Right atrium auricular region (tissue), 2 donors: Measurements from ENCODE around the gene CEP72. TPM values are rescaled to one million over a fixed set of nuclear protein-coding genes. Genes with fewer than 3 reads are reported as not detected.

Source experiments
- DNase-seq: peaks from one replicate; pipeline ENCODE4 v3.0.0-alpha.2; 2019; ENCODE audit warnings: low spot score
- H3K27ac ChIP-seq, 2 donors: fragments of 200-600 bp; sonication (generic); 1 replicate in 1 of 2; 2 replicates in 1 of 2; pipeline ENCODE4 v1.5.1; 2016 to 2019
- H3K27me3 ChIP-seq, 2 donors: fragments of 200-600 bp; sonication (generic); one replicate each; pipeline versions ENCODE4 v1.5.1 to v1.6.0; 2017 to 2019
- H3K36me3 ChIP-seq: fragments of 200-600 bp; sonication (generic); one replicate; pipeline ENCODE4 v1.5.1; 2016
- H3K4me1 ChIP-seq, 2 donors: fragments of 200-600 bp; sonication (generic); one replicate each; pipeline versions ENCODE4 v1.5.1 to v1.6.0; 2017 to 2019
- H3K4me3 ChIP-seq, 2 donors: fragments of 200-600 bp; sonication (generic); 1 replicate in 1 of 2; 2 replicates in 1 of 2; pipeline ENCODE4 v1.5.1; 2017 to 2019; ENCODE audit warnings: mild to moderate bottlenecking in 1 of 2, moderate library complexity in 1 of 2
- H3K9me3 ChIP-seq, 2 donors: fragments of 200-600 bp; sonication (generic); one replicate each; pipeline ENCODE4 v1.5.1; 2019
- total RNA-seq, 2 donors: library from RNA; depleted of rRNA; stranded (reverse); fragments of >200 nt; gene quantifications; one replicate each; pipeline ENCODE4 v1.1.0, GENCODE V29; 2016
- TF ChIP-seq, protein P1 (sequence below), 2 donors: fragments of 200-600 bp; sonication (generic); IDR thresholded peaks; one replicate each; pipeline ENCODE4 v1.5.1; 2019; ENCODE audit warnings: antibody characterized with exemption in 2 of 2

CEP72 gene
- total RNA-seq, 2 donors from 2014 or later = 0.41 to 1.0 TPM

DNA sequence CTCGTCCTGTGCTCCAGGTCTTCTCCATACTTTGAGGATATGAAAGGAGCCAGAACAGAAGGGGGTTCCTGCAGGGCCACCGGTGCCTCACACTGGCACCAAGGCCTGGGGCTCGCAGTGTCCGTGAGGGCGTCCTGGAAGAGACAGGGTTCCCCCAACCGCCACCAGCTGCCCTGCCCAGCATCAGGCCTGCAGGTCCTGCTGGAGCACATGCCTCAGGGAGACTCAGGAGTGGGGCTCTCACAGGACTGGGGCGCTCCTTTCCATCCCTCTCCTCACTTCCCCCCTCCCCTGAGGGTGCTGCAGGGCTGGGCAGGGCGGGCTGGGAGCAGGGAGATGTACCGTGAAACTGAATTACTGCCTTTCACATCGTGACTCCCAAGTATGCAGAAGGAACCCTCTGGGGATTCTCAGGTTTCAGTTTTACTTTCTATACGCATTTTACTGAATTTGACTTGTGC, 31.7 kb downstream of the CEP72 start:
- TF ChIP-seq, protein P1, sequence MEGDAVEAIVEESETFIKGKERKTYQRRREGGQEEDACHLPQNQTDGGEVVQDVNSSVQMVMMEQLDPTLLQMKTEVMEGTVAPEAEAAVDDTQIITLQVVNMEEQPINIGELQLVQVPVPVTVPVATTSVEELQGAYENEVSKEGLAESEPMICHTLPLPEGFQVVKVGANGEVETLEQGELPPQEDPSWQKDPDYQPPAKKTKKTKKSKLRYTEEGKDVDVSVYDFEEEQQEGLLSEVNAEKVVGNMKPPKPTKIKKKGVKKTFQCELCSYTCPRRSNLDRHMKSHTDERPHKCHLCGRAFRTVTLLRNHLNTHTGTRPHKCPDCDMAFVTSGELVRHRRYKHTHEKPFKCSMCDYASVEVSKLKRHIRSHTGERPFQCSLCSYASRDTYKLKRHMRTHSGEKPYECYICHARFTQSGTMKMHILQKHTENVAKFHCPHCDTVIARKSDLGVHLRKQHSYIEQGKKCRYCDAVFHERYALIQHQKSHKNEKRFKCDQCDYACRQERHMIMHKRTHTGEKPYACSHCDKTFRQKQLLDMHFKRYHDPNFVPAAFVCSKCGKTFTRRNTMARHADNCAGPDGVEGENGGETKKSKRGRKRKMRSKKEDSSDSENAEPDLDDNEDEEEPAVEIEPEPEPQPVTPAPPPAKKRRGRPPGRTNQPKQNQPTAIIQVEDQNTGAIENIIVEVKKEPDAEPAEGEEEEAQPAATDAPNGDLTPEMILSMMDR (IDR thresholded peaks at IDR 0.05) = no peak
- Histone ChIP-seq H3K4me3 (no peak overlapping the region), H3K27me3 (no peaks in the 10 kb centered on the region), H3K36me3 (no peaks in the 10 kb centered on the region), H3K4me1 (no peaks in the 10 kb centered on the region), H3K9me3 (no peaks in the 10 kb centered on the region), H3K27ac (no peak overlapping the region)
- DNase-seq = no peak

DNA sequence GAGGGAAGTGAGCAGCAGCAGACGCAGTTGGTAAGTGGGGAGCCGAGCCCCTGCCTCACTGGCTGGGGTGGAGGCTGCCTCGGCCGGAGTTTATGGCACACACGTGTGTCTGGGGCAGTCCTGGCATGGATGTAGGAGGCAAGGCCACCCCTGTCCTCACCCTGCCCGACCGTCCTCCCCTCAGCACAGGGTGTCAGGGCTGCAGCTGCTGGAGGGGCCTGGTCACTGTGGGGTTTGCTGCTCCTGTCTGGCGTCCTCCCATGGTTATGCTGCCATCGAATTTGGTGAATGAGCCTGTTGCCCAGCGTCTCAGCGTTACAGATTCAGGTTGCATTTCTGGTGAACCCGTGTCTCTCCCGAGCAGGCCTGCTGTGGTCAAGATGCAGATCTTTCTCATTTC, 32.4 kb downstream of the CEP72 start:
- Histone ChIP-seq H3K4me1 (no peaks in the 10 kb centered on the region), H3K4me3 (no peak overlapping the region), H3K27ac (no peak overlapping the region), H3K27me3 (no peaks in the 10 kb centered on the region), H3K36me3 (no peaks in the 10 kb centered on the region), H3K9me3 (no peaks in the 10 kb centered on the region)
- TF ChIP-seq, protein P1 (IDR thresholded peaks at IDR 0.05) = no peak
- no peak for DNase-seq

DNA sequence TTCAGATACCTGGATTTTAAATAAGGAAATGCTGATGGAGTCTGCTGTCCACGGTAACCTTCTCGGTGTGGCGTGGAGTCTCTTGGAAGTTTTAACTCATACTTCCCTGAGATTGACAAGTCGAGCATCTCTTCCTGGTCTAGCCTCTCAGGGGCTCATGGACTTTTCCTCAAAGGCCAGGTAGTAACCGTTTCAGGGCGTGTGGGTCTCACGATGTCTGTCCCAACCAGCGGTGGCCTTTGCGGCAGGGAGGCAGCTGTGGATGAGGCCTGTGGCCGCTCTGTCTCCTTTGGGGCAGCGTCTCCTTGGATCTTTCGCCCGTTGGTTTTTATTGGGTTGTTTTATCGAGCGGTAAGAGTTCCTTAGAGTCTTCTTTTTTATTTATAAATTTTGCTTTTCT, 32.8 kb downstream of the CEP72 start:
- Histone ChIP-seq H3K9me3 (no peaks in the 10 kb centered on the region), H3K36me3 (no peaks in the 10 kb centered on the region), H3K27me3 (no peaks in the 10 kb centered on the region), H3K4me3 (no peak overlapping the region), H3K4me1 (no peaks in the 10 kb centered on the region), H3K27ac (no peak overlapping the region)
- no peak for DNase-seq
- TF ChIP-seq, protein P1 (IDR thresholded peaks at IDR 0.05) = no peak

DNA sequence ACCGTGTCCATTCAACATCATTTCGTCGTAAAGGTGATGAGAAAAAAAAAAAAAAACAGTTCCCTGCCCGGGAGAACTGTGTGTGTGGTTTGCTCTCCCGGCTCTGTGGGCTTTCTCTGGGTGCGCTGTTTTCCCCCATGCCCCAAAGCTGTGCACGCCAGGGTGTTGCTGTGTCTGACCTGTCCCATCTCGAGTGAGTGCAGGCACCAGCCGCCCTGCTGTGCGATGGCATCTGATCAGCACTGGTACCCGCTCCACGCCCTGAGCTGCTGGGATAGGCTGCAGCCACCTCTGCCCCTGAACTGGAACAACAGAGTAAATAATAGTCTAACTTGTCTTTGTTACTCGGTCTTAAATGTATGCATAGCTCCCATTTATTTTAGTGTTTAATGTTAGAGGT, 33.3 kb downstream of the CEP72 start:
- DNase-seq = no peak
- TF ChIP-seq, protein P1 (IDR thresholded peaks at IDR 0.05) = no peak

DNA sequence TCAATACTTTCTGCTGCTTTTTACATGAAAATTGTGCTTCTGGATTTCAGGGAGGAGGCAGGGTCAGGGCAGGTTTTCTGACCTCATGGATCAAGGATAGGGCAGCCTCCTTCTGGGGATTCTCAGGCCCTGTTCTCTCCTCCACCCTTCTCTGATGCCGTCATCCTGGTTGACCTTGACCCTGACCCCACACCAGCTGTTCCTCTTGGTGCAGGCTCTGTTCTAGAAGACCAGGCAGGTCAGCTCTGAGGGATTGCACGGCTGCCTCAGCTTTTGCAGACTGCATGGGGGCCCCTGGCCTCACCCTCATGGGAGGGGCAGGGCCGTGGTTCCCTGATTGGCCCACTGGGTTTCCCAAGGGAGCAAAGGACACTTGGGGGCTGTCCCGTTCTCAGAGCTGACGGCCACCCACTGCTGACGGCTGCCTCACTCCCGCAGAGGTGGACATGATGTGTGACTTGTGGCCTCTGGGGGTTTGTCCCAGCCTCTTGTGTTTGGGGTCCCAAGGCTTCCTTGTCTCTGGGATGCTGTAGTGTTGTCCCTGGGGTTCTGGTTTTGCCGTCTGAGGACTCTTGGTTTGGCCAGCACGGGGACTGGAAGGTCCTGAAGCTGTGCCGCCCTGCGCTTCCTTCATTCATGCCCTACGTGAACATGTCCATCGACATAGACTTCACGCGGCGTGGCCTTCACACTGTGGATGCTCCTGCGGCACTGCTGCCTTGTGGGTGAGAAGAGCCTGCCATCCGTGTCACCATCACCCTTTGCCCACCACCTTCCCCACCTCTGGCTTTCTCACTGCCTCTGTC, 34.5 kb downstream of the CEP72 start:
- Histone ChIP-seq H3K36me3 (no peaks in the 10 kb centered on the region), H3K27ac (no peak overlapping the region), H3K4me1 (no peaks in the 10 kb centered on the region), H3K4me3 (no peak overlapping the region), H3K9me3 (no peaks in the 10 kb centered on the region), H3K27me3 (no peaks in the 10 kb centered on the region)
- TF ChIP-seq, protein P1 (IDR thresholded peaks at IDR 0.05) = no peak
- DNase-seq = no peak

More for the DNA sequence above, 33.3 kb downstream of the CEP72 start:
- Histone ChIP-seq H3K27ac (no peak overlapping the region), H3K9me3 (no peaks in the 10 kb centered on the region), H3K36me3 (no peaks in the 10 kb centered on the region), H3K4me1 (no peaks in the 10 kb centered on the region), H3K4me3 (no peak overlapping the region), H3K27me3 (no peaks in the 10 kb centered on the region)
